22Rv1 (cell line): ENCODE data around the gene LAMTOR5.

Source experiments
- CTCF ChIP-seq: fragments of 450-650 bp; IDR thresholded peaks from 2 replicates; pipeline ENCODE4 v1.5.1; 2017; ENCODE audit warnings: mild to moderate bottlenecking
- ZFX ChIP-seq: fragments of 450-650 bp; IDR thresholded peaks from 2 replicates; pipeline ENCODE4 v1.6.1; 2017; ENCODE audit warnings: antibody characterized with exemption, borderline replicate concordance

- TF ChIP-seq CTCF (no peak), ZFX (no peak)
Observed at GRCh38 chr1:110383251-110383990, 24.1 kb downstream of the LAMTOR5 start.
